ENCODE data around the gene TRIM17. TPM values are rescaled to one million over a fixed set of nuclear protein-coding genes. Genes with fewer than 3 reads are reported as not detected.

TRIM17 gene
- total RNA-seq, 1 donor from 2014 or later = 2.9 TPM

DNA sequence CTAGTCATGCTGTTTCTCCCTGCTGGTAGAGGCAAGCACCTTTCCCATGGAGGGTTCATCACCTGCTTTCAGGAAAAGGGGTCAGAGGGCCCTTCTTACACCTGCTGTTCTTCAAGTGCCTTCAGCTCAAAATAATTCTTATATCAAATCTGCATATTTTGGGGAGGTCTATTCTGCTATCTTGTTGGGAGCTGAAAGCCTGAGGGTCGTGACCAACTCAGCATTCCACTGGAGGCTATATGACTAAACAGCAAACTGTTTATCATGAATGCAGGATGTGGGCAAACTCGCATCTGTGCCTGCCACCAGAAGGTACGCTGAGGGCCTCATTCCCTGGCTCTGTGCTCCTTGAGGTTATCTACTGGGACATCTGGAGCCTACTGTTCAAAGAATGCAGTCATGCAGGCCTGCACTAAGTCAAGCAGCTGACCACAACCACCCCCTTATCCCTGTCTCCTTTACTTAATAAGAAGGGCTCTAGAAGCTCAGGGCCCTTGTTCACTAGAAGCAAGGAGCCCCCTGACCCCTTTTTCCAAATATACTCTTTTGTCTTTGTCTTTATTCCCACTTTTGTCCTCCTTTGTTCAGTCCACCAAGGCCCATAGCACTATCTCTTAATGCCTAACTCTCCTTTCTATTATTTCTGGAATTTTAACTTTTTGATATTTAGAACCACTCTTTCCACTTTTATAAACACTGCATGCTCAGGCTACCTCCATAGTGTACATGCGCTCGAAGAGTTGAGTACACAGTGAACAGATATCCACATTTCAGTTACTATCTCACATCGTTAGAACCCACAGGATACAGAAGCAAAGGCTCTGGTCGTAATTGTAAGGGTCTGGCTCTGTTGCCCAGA is 4.5 kb upstream of the TRIM17 start:
- Mint-ChIP-seq H3K27me3 (ENCODE audit: insufficient read depth, low read depth) (peaks cover 2% of the 10 kb centered on the region), H3K4me1 (peaks cover 5% of the 10 kb centered on the region), H3K27ac (no peak overlapping the region), H3K9me3 (peaks cover under 1% of the 10 kb centered on the region), H3K36me3 (no peaks in the 10 kb centered on the region), H3K4me3 (no peak overlapping the region)
- Histone ChIP-seq H3K4me1 (no peaks in the 10 kb centered on the region), H3K4me3 (no peak overlapping the region), H3K79me2 (ENCODE audit: low read depth) (no peaks in the 10 kb centered on the region), H3K27me3 (peaks cover 60% of the 10 kb centered on the region), H3K4me2 (no peak overlapping the region), H3K36me3 (no peaks in the 10 kb centered on the region), H3K9me3 (ENCODE audit: low read depth) (no peaks in the 10 kb centered on the region), H2AFZ (replicated peaks) (no peak overlapping the region), H4K20me1 (ENCODE audit: low read depth) (no peaks in the 10 kb centered on the region), H3K9ac (no peak overlapping the region), H3F3A (ENCODE audit: low read depth) (peaks cover 8% of the 10 kb centered on the region), H3K27ac (no peak overlapping the region)
- no peak for DNase-seq (ENCODE audit: low spot score)
- TF ChIP-seq, protein P1, sequence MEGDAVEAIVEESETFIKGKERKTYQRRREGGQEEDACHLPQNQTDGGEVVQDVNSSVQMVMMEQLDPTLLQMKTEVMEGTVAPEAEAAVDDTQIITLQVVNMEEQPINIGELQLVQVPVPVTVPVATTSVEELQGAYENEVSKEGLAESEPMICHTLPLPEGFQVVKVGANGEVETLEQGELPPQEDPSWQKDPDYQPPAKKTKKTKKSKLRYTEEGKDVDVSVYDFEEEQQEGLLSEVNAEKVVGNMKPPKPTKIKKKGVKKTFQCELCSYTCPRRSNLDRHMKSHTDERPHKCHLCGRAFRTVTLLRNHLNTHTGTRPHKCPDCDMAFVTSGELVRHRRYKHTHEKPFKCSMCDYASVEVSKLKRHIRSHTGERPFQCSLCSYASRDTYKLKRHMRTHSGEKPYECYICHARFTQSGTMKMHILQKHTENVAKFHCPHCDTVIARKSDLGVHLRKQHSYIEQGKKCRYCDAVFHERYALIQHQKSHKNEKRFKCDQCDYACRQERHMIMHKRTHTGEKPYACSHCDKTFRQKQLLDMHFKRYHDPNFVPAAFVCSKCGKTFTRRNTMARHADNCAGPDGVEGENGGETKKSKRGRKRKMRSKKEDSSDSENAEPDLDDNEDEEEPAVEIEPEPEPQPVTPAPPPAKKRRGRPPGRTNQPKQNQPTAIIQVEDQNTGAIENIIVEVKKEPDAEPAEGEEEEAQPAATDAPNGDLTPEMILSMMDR (IDR thresholded peaks at IDR 0.05) = no peak

DNA sequence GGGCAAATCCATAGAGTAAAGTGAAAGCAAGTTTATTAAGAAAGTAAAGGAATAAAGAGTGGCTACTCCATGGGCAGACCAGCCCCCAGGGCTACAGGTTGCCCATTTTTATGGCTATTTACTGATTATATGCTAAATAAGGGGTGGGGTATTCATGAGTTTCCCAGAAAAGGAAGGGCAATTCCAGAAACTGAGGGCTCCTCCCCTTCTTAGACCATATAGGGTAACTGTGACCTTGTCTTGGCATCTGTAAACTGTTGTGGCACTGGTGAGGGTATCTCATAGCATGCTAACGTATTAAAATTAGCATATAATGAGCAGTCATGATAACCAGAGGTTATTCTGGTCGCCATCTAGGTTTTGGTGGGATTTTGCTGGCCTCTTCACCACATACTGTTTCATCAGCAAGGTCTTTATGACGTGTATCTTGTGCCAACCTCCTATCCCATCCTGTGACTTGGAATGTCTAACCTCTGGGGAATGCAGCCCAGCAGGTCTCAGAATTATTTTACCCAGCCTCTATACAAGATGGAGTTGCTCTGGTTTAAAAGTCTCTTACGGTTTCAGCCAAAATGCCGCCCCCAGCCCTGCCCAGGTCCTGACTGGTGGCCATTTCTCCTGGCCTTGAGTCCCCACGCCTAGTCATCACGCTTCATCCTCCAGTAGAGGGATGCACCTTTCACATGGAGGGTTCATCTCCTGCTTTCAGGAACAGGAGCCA is 982 bp upstream of the TRIM17 start:
- Histone ChIP-seq H3K4me1 (peaks cover 6% of the 10 kb centered on the region), H3F3A (ENCODE audit: low read depth) (peaks cover 15% of the 10 kb centered on the region), H3K4me3 (no peak overlapping the region), H3K79me2 (ENCODE audit: low read depth) (no peaks in the 10 kb centered on the region), H3K27me3 (peaks cover 73% of the 10 kb centered on the region), H3K4me2 (no peak overlapping the region), H2AFZ (replicated peaks) (no peak overlapping the region), H3K36me3 (no peaks in the 10 kb centered on the region), H3K9me3 (ENCODE audit: low read depth) (no peaks in the 10 kb centered on the region), H3K27ac (no peak overlapping the region), H3K9ac (no peak overlapping the region), H4K20me1 (ENCODE audit: low read depth) (peaks cover 5% of the 10 kb centered on the region)
- no peak overlapping the region for H3K27ac Mint-ChIP-seq
- TF ChIP-seq EZH2 (IDR thresholded peaks at IDR 0.05) (no peak), EZH2phosphoT487 (IDR thresholded peaks at IDR 0.05) (no peak)
- TF ChIP-seq, protein P1 (IDR thresholded peaks at IDR 0.05) = no peak
- no peak for DNase-seq (ENCODE audit: low spot score)
- peaks cover 11% of the 10 kb centered on the region for H3K27me3 Mint-ChIP-seq (ENCODE audit: insufficient read depth, low read depth)
- H3K4me3 Mint-ChIP-seq = no peak overlapping the region
- H3K9me3 Mint-ChIP-seq = no peaks in the 10 kb centered on the region
- H3K36me3 Mint-ChIP-seq = peaks cover 11% of the 10 kb centered on the region
- peaks cover 13% of the 10 kb centered on the region for H3K4me1 Mint-ChIP-seq

DNA sequence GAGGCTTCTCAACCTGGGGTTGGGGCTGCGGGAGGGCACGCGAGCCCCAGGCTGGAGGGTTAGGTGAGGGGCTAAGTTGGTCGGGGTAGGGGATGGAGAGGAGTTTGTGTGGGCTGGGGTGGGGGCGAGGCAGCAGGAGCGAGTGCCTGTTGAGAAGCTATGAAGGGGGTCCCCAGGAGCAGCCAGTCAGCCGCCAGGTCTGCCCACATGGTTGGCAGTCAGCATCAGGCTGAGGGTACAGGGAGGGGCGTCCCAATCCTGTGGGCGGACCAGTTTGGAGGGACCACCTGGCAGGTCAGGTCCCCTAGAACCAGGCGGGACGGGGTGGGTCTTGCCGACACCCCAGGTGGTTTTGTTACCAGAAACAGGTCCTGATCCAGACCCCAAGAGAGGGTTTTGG is 400 bp upstream of the TRIM17 start:
- peaks cover 14% of the 10 kb centered on the region for H3K36me3 Mint-ChIP-seq
- H3K4me3 Mint-ChIP-seq = no peak overlapping the region
- peaks cover 11% of the 10 kb centered on the region for H3K27me3 Mint-ChIP-seq (ENCODE audit: insufficient read depth, low read depth)
- Histone ChIP-seq H3K9ac (no peak overlapping the region), H3K27ac (no peak overlapping the region), H3K79me2 (ENCODE audit: low read depth) (no peaks in the 10 kb centered on the region), H3K4me1 (peaks cover 6% of the 10 kb centered on the region), H3K4me2 (peak overlapping the region; percentile 86), H3K9me3 (ENCODE audit: low read depth) (no peaks in the 10 kb centered on the region), H3F3A (ENCODE audit: low read depth) (peaks cover 15% of the 10 kb centered on the region), H2AFZ (replicated peaks) (no peak overlapping the region), H3K27me3 (peaks cover 68% of the 10 kb centered on the region), H4K20me1 (ENCODE audit: low read depth) (peaks cover 5% of the 10 kb centered on the region), H3K36me3 (no peaks in the 10 kb centered on the region), H3K4me3 (peak overlapping the region; percentile 58)
- no peaks in the 10 kb centered on the region for H3K9me3 Mint-ChIP-seq
- no peak overlapping the region for H3K27ac Mint-ChIP-seq
- TF ChIP-seq EZH2phosphoT487 (IDR thresholded peaks at IDR 0.05) = no peak
- TF ChIP-seq, protein P1 (IDR thresholded peaks at IDR 0.05) = no peak
- no peak for TF ChIP-seq EZH2 (IDR thresholded peaks at IDR 0.05)
- DNase-seq (ENCODE audit: low spot score) = no peak
- H3K4me1 Mint-ChIP-seq = peaks cover 10% of the 10 kb centered on the region
